ENCODE data around the gene RIMS3. TPM values are rescaled to one million over a fixed set of nuclear protein-coding genes. Genes with fewer than 3 reads are reported as not detected.
"Not testable (repeated sequence)": the region's sequence is repeated elsewhere in the genome, so short reads cannot be mapped to it uniquely, and the experiment has no call there.

Gene RIMS3
- total RNA-seq, 4 donors from 2014 or later = 0.79 to 2.2 (median 1.7) TPM

DNA sequence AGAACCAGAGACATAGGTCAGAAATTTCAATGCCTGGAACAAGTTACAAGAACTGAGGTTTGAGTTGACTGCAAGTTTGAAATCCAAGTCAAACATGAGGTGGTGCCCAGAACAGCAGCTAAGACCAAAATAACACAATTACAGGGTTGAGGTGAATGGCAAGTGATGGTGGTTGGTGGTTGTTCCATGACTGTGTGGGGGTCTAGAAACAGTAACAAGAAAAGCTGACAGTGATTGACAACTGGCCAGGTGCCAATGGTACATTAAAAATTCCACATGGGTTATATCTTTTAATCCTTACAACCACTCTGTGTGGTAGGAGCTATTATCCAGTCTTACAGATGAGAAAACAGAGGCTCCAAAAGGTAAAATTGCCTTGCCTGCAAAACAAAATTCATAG is 32.0 kb downstream of the RIMS3 start:
- DNase-seq (ENCODE audit: low spot score) (no peak), ATAC-seq (ENCODE audit: low FRiP score) (no peak)
- TF ChIP-seq, protein P1, sequence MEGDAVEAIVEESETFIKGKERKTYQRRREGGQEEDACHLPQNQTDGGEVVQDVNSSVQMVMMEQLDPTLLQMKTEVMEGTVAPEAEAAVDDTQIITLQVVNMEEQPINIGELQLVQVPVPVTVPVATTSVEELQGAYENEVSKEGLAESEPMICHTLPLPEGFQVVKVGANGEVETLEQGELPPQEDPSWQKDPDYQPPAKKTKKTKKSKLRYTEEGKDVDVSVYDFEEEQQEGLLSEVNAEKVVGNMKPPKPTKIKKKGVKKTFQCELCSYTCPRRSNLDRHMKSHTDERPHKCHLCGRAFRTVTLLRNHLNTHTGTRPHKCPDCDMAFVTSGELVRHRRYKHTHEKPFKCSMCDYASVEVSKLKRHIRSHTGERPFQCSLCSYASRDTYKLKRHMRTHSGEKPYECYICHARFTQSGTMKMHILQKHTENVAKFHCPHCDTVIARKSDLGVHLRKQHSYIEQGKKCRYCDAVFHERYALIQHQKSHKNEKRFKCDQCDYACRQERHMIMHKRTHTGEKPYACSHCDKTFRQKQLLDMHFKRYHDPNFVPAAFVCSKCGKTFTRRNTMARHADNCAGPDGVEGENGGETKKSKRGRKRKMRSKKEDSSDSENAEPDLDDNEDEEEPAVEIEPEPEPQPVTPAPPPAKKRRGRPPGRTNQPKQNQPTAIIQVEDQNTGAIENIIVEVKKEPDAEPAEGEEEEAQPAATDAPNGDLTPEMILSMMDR (IDR thresholded peaks at IDR 0.05) = no peak

DNA sequence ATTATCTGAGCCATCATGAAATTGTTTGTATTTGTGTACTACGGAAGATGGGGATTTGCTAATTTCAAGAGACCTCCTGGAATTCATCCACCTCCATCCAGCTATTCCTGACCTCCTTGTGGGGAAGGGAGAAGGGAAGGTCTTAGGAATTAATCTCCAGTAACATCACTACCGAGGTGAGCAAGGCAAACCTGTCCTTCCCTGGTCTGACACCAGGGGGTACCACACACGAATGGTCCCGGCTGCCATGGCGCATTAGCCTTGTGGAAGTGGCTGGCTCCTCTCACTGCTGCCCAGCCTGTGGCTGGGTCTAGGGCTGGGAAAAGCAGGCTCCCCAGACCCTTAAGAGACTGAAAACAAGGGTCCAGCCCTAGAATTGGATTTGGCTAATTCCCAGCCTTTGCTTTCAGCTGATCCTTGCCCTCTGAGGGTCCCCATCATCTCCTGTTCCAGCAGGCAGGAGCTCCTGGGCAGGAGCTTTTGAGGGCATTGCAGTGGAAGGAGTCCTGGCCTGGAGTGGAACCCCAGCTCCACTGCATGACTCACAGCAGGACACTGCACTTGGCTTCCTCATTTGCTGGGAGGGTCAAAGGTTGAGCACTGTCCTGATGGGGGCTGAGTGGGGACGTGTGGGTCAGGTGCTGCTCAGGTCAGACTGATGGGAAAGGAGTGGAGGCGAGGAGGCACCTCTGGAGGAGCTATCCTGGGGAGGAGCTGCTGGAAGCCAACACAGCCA is 34.8 kb downstream of the RIMS3 start:
- TF ChIP-seq, protein P1 (IDR thresholded peaks at IDR 0.05) = no peak
- ATAC-seq (ENCODE audit: low FRiP score) (no peak), DNase-seq (ENCODE audit: low spot score) (no peak)

DNA sequence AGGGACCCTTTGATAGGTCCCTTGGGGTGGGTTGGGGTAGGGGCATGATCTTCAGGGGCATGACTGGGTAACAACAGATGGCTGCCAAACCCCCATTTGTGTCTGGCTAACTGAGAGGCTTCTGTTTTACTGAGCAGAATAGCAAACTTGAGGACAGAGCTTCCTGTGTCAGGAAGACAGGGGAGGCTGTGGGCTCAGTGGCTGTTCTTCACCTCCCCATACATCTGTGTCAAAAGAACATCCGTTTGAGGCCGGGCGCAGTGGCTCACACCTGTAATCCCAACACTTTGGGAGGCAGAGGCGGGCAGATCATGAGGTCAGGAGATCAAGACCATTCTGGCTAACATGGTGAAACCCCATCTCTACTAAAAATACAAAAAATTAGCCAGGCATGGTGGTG is 35.9 kb downstream of the RIMS3 start:
- DNase-seq (ENCODE audit: low spot score); ATAC-seq (ENCODE audit: low FRiP score): not testable (repeated sequence)

DNA sequence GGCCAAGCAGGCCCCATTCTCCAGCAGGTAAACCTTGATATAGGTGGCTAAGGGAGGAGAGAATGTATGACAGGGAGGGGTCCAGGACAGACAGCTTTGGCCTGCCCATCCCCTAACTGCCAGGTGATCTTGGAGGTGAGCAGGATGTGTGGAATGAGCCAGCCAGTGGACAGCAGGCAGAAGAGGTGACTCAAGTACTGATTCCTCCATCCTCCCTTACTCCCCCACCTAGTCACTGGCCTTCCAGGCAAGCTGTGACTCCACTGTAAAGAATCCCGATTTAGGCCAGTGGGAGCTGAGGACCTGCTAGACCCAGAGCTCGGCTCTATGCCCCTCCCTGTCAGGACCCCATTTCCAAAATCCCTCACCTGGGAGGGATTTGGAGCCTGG is 36.6 kb downstream of the RIMS3 start:
- DNase-seq (ENCODE audit: low spot score) = no peak
- TF ChIP-seq, protein P1 (IDR thresholded peaks at IDR 0.05) = no peak
- ATAC-seq (ENCODE audit: low FRiP score) = no peak

DNA sequence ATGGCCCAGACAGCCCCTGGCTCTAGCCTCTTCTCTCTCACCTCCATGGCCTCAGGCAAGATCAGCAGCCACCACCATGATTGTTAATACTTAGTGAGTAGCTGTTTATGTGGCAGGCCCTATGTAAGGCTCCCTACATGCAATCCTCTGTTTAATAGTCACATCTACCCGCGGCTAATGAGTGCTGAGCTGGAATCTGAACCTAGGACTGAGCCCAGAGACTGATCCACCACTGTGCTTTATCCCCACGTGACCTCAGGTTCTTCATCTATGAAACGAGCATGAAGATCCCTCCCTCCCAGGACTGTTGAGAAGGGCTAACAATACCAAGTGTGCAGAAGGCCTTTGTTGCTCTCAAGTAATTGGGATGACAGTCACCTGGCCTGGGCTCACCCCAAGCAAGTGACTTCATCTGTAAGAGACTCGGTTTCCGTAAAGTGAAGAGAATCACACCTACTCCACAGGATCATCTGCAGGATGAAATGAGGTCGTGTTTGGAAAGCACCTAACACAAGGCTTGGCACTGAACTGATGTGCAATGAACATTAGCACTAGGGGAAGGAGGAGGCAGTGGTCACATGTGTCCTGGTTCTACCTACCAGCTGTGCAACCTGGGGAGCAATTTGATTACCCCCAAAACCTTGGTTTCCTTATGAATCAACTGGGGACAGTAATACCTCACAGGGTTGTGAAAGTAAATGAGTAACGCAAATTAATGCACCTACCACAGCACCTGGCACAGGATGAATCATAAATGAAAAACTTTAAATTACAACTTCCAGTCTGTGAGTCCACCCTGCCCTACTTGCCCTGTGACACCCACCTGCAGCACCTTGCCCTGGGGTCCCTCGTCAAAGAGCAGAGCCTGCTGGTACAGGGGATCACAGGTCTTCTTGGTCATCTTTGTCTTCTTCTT is 37.2 kb downstream of the RIMS3 start:
- TF ChIP-seq, protein P1 (IDR thresholded peaks at IDR 0.05) = no peak
- ATAC-seq (ENCODE audit: low FRiP score) = no peak
- DNase-seq (ENCODE audit: low spot score) = no peak

DNA sequence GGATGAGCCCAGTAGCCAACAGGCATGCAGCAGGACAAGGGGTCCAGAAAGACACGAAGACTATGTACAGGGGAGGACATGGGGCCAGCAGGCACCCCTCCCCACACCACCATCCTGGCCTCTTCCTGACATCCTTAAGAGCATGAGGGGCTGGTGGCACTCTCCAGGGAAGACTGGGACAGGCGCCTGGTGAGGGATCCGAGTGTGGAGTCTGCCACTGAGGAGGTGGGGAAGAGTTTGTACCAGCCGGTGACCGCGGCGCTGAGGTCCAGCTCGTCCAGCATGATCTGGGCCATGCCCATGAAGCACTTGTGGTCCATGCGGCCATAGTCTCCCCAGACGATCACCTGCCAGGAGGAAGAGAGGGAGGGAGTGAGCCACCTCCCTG is 39.1 kb downstream of the RIMS3 start:
- no peak for DNase-seq (ENCODE audit: low spot score)
- no peak for ATAC-seq (ENCODE audit: low FRiP score)

More for the DNA sequence above, 39.1 kb downstream of the RIMS3 start:
- TF ChIP-seq, protein P1 (IDR thresholded peaks at IDR 0.05) = no peak
